MCF 10A (cell line): ENCODE measurements around the gene OR56B1. TPM values are rescaled to one million over a fixed set of nuclear protein-coding genes. Genes with fewer than 3 reads are reported as not detected.

Experiments used
- BruUV-seq: library from RNA; stranded (reverse); fragments of 400-500 nt; replicated peaks from 2 replicates; lab custom pipeline; 2021; lab: Mats Ljungman, UMichigan
- CTCF ChIA-PET: fragments of 300-600 bp; sonication (Branson Sonifier 250); formaldehyde crosslinking; extraction: SDS; loops from one replicate; lab custom pipeline; 2021; ENCODE audit warnings: antibody characterized with exemption, inconsistent platforms; lab: Yijun Ruan, JAX
- POLR2A ChIA-PET: fragments of 300-600, 350-650 bp; sonication (Branson Sonifier 250); formaldehyde crosslinking; extraction: SDS; loops from one replicate; lab custom pipeline; 2020; ENCODE audit warnings: antibody characterized with exemption, inconsistent platforms; lab: Yijun Ruan, JAX
- DNase-seq: peaks from one replicate; pipeline ENCODE4 v3.0.0-alpha.2; 2018; ENCODE audit not compliant: unreplicated experiment
- H3K27ac Mint-ChIP-seq: one replicate; pipeline ENCODE4 v1.8.0; 2022; ENCODE audit warnings: mild to moderate bottlenecking, low read depth, mixed read lengths; ENCODE audit not compliant: unreplicated experiment
- H3K27me3 Mint-ChIP-seq: one replicate; pipeline ENCODE4 v1.8.0; 2022; ENCODE audit warnings: mixed read lengths; ENCODE audit not compliant: insufficient read depth, unreplicated experiment
- H3K36me3 Mint-ChIP-seq: one replicate; pipeline ENCODE4 v1.8.0; 2022; ENCODE audit warnings: mild to moderate bottlenecking, moderate library complexity, mixed read lengths; ENCODE audit not compliant: insufficient read depth, unreplicated experiment
- H3K4me1 Mint-ChIP-seq: one replicate; pipeline ENCODE4 v1.8.0; 2022; ENCODE audit warnings: mixed read lengths; ENCODE audit not compliant: insufficient read depth, unreplicated experiment
- H3K4me3 Mint-ChIP-seq: one replicate; pipeline ENCODE4 v1.8.0; 2022; ENCODE audit warnings: mild to moderate bottlenecking, moderate library complexity, mixed read lengths; ENCODE audit not compliant: unreplicated experiment
- H3K9me3 Mint-ChIP-seq: one replicate; pipeline ENCODE4 v1.8.0; 2022; ENCODE audit warnings: mixed read lengths; ENCODE audit not compliant: unreplicated experiment
- intact Hi-C: fragments of 100-400 bp; cut with micrococcal nuclease; formaldehyde crosslinking; loops from 2 replicates; pipeline ENCODE4 v1.14.1; 2022
- total RNA-seq: library from RNA; stranded (reverse); gene quantifications from 2 replicates; pipeline ENCODE4 v1.2.3, GENCODE V29; 2022
- TF ChIP-seq, protein P1 (sequence below): fragments of 200-600 bp; IDR thresholded peaks from one replicate; pipeline ENCODE4 v1.8.0; 2022; ENCODE audit warnings: antibody characterized with exemption, mild to moderate bottlenecking; ENCODE audit not compliant: unreplicated experiment

Gene OR56B1
- total RNA-seq, 1 experiment from 2014 or later: not detected

DNA sequence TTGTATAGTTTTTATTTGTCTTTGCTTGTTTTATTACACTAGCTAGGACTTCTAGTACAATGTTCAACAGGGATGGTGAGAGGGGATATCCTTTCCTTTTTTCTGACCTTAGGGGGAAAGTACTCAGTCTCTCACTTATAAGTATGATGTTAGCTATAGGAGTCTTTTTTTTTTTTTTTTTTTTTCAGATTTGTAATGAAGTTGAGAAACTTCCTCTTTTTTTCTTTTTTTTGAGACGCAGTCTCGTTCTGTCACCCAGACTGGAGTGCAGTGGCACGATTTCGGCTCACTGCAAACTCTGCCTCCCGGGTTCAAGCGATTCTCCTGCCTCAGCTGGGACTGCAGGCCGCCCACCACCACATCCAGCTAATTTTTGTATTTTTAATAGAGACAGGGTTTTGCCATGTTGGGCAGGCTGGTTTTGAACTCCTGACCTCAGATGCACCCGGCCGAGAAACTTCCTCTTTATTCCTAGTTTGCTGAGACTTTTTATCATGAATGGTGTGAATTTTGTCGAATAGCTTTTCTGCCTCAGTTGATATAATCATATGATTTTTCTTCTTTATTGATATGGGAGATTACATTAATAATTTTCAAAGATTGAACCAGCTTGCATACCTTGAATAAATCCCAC, 35.7 kb upstream of the OR56B1 start:
- POLR2A ChIA-PET: interaction anchor here (0.9 to 2.3 kb wide), 3 partner anchors 8 to 16 kb away, joined by 3 to 10 read pairs (median 9); partner anchors contain the start of genes TRIM22 and TRIM5
- TF ChIP-seq, protein P1, sequence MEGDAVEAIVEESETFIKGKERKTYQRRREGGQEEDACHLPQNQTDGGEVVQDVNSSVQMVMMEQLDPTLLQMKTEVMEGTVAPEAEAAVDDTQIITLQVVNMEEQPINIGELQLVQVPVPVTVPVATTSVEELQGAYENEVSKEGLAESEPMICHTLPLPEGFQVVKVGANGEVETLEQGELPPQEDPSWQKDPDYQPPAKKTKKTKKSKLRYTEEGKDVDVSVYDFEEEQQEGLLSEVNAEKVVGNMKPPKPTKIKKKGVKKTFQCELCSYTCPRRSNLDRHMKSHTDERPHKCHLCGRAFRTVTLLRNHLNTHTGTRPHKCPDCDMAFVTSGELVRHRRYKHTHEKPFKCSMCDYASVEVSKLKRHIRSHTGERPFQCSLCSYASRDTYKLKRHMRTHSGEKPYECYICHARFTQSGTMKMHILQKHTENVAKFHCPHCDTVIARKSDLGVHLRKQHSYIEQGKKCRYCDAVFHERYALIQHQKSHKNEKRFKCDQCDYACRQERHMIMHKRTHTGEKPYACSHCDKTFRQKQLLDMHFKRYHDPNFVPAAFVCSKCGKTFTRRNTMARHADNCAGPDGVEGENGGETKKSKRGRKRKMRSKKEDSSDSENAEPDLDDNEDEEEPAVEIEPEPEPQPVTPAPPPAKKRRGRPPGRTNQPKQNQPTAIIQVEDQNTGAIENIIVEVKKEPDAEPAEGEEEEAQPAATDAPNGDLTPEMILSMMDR: no peak
- Mint-ChIP-seq H3K9me3 (no peaks in the 10 kb centered on the region), H3K4me3 (no peak overlapping the region), H3K36me3 (peaks cover 51% of the 10 kb centered on the region), H3K4me1 (no peaks in the 10 kb centered on the region), H3K27ac (no peak overlapping the region), H3K27me3 (no peaks in the 10 kb centered on the region)
- DNase-seq: no peak
- CTCF ChIA-PET: interaction anchor here (0.6 to 1.7 kb wide), 6 partner anchors 10 to 653 kb away, joined by 3 to 8 read pairs (median 4); partner anchors contain the start of gene TRIM5
- intact Hi-C loops: no loop called here
- no TSS peak for BruUV-seq

DNA sequence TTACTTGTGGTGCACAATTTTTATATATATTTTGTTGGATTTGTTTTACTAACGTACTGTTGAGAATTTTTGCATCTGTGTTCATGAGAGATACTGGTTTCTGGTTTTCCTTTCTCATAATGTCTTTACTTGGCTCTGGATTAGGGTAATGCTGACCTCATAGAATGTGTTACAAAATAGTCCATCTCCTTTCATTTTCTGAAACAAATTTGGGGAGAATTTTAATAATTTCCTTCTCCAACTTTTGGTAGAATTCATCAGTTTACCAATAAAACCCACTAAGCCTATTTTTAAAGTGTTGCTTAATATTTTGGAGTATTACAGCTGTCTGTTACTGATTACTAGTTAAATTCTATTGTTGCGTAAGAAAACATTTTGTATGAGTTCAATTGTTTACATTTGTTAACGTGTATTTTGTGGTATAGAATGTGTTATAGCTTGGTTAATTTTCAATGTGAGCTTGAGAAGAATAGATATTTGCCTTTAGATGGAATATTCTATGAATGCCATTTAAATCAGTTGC, 35.1 kb upstream of the OR56B1 start:
- no peak overlapping the region for H3K4me3 Mint-ChIP-seq
- no peak overlapping the region for H3K27ac Mint-ChIP-seq
- peaks cover 57% of the 10 kb centered on the region for H3K36me3 Mint-ChIP-seq
- BruUV-seq: no TSS peak
- POLR2A ChIA-PET: interaction anchor here (0.9 to 2.3 kb wide), 4 partner anchors 9 to 16 kb away, joined by 3 to 10 read pairs (median 6); partner anchors contain the start of genes TRIM22 and TRIM5
- CTCF ChIA-PET: interaction anchor here (1.0 to 1.7 kb wide), 6 partner anchors 10 to 653 kb away, joined by 3 to 8 read pairs (median 4); partner anchors contain the start of gene TRIM5
- no peaks in the 10 kb centered on the region for H3K27me3 Mint-ChIP-seq
- H3K4me1 Mint-ChIP-seq: no peaks in the 10 kb centered on the region
- intact Hi-C loops: no loop called here
- TF ChIP-seq, protein P1: no peak
- H3K9me3 Mint-ChIP-seq: no peaks in the 10 kb centered on the region
- no peak for DNase-seq

DNA sequence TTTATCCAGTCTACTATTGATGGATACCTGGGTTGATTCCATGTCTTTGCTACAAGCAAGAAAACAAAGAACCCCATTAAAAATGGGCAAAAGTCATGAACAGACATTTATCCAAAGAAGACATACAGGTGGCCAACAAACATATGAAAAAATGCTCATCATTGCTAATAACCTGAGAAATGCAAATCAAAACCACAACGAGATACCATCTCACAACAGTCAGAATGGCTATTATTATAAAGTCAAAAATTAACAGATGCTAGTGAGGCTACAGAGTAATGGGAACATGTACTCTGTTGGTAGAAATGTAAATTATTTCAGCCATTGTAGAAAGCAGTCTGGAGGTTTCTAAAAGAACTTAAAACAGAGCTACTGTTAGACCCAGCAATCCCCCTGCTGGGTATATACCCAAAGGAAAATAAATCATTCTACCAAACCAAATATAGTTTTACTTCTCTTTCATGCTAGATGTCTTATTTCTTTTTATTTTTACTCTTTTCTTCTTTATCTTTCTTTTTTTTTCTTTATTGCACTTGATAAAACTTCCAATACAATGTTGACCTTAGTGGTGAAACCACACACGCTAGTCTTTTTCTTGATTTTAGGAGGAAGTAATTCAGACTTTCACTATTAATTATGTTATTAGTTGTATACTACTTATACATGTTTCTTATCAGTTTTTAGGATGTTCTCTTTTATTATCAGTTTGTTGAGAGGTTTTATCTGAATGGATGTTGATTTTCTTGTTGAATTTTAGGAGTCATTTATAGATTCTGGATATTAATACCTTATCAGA, 32.3 kb upstream of the OR56B1 start:
- Mint-ChIP-seq H3K36me3 (peaks cover 54% of the 10 kb centered on the region), H3K9me3 (no peaks in the 10 kb centered on the region), H3K27me3 (no peaks in the 10 kb centered on the region), H3K4me1 (no peaks in the 10 kb centered on the region), H3K27ac (no peak overlapping the region), H3K4me3 (no peak overlapping the region)
- ChIA-PET POLR2A (no interaction called here), CTCF (no interaction called here)
- intact Hi-C loops: no loop called here
- no peak for DNase-seq
- TF ChIP-seq, protein P1: no peak
- no TSS peak for BruUV-seq

DNA sequence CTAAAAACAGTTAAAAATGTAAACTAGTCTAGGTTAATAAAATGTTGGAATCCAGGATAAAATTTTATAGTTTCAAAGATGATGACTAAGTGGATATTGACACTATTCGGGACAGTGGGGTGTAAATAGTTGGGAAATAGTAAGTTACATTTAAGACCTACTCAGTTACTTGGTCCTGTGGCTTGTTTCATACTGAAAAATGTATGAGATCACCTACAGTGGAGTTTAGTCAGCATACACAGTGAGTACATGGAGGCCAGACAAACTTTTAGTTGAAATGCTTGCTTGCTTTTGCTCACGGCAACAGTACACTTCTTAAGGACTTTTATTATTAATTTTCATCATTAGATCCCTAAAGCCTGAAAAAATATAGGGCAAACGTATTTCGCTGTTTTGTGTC, 30.6 kb upstream of the OR56B1 start:
- intact Hi-C loops: no loop called here
- Mint-ChIP-seq H3K27me3 (no peaks in the 10 kb centered on the region), H3K4me3 (no peak overlapping the region), H3K27ac (no peak overlapping the region), H3K4me1 (no peaks in the 10 kb centered on the region), H3K36me3 (peaks cover 46% of the 10 kb centered on the region), H3K9me3 (no peaks in the 10 kb centered on the region)
- BruUV-seq: no TSS peak
- DNase-seq: no peak
- TF ChIP-seq, protein P1: no peak
- POLR2A ChIA-PET: interaction anchor here (0.6 kb wide), 1 partner anchor 294 kb away, joined by 3 read pairs; no protein-coding TSS in a partner anchor
- CTCF ChIA-PET: interaction anchor here (0.6 to 1.1 kb wide), 2 partner anchors 92 to 110 kb away, joined by 3 read pairs; partner anchors contain the start of gene TRIM6
